Endothelial cell of umbilical vein (primary cell): ENCODE data around the gene CNOT1. TPM values are rescaled to one million over a fixed set of nuclear protein-coding genes. Genes with fewer than 3 reads are reported as not detected.

Source experiments
- BruUV-seq: library from RNA; stranded (reverse); fragments of 400-500 nt; replicated peaks from 2 replicates; lab custom pipeline; 2021; lab: Mats Ljungman, UMichigan
- CTCF ChIA-PET: fragments of 300-600, 350-600 bp; sonication (Branson Sonifier 250); formaldehyde crosslinking; loops from one replicate; lab custom pipeline; 2021; ENCODE audit warnings: antibody characterized with exemption, inconsistent platforms; lab: Charles Lee
- POLR2A ChIA-PET: fragments of 300-600, 350-600 bp; sonication (Branson Sonifier 250); formaldehyde crosslinking; loops from one replicate; lab custom pipeline; 2021; ENCODE audit warnings: antibody characterized with exemption, inconsistent platforms; lab: Charles Lee
- DNase-seq: peaks from one replicate; pipeline ENCODE4 v3.0.0-alpha.2; 2011; ENCODE audit warnings: low read depth, low spot score
- FAIRE-seq: peaks from 2 replicates; lab custom pipeline; 2011; peaks lifted over from hg19 to GRCh38; lab: Jason Lieb, UNC
- H2AFZ ChIP-seq: 2 replicates; pipeline ENCODE4 v1.6.0; 2012; ENCODE audit warnings: low read depth, low read length, control low read depth, inconsistent platforms
- H3K27ac ChIP-seq: 2 replicates; pipeline ENCODE4 v1.5.1; 2011; ENCODE audit warnings: low read depth, mild to moderate bottlenecking, control low read depth, low read length, moderate library complexity; ENCODE audit not compliant: insufficient read depth
- H3K27me3 ChIP-seq, 2 experiments: 2 replicates each; pipeline versions ENCODE4 v1.6.0 to v1.6.1; 2011; ENCODE audit warnings: low read length in 2 of 2, mixed read lengths in 1 of 2; ENCODE audit not compliant: control insufficient read depth in 2 of 2, insufficient read depth in 2 of 2
- H3K36me3 ChIP-seq, 2 experiments: 2 replicates in 1 of 2; 3 replicates in 1 of 2; pipeline ENCODE4 v1.5.1; 2011; ENCODE audit warnings: low read length in 2 of 2, mild to moderate bottlenecking in 1 of 2, moderate library complexity in 1 of 2; ENCODE audit not compliant: control insufficient read depth in 2 of 2, insufficient read depth in 2 of 2; ENCODE audit errors: extremely low read depth in 1 of 2
- H3K4me1 ChIP-seq: 3 replicates; pipeline ENCODE4 v1.5.1; 2011; ENCODE audit warnings: mild to moderate bottlenecking, low read length; ENCODE audit not compliant: control insufficient read depth, insufficient read depth; ENCODE audit errors: extremely low read depth
- H3K4me2 ChIP-seq: 2 replicates; pipeline ENCODE4 v1.6.1; 2011; ENCODE audit warnings: low read length, control low read depth, mixed read lengths; ENCODE audit not compliant: insufficient read depth
- H3K4me3 ChIP-seq, 3 experiments: fragments of 200-600 bp in 1 of 3; sonication (generic), shearing (Covaris generic) in 1 of 3; replicated peaks in 1 of 3; 2 replicates each; pipeline ENCODE4 v1.5.1; 2011 to 2016; ENCODE audit warnings: control low read depth in 3 of 3, low read length in 3 of 3, mild to moderate bottlenecking in 2 of 3, inconsistent platforms in 1 of 3, low read depth in 1 of 3, moderate library complexity in 1 of 3; ENCODE audit not compliant: insufficient read depth in 1 of 3
- H3K79me2 ChIP-seq: 2 replicates; pipeline ENCODE4 v1.6.0; 2012; ENCODE audit warnings: low read length, inconsistent platforms; ENCODE audit not compliant: control insufficient read depth, insufficient read depth
- H3K9ac ChIP-seq: replicated peaks from 2 replicates; pipeline ENCODE3; 2011; ENCODE audit warnings: low read length, control low read depth; ENCODE audit not compliant: insufficient read depth; ENCODE audit errors: extremely low read depth
- H3K9me1 ChIP-seq: replicated peaks from 3 replicates; pipeline ENCODE4 v1.6.0; 2011; ENCODE audit warnings: mild to moderate bottlenecking, low read length; ENCODE audit not compliant: control insufficient read depth, insufficient read depth; ENCODE audit errors: extremely low read depth
- H3K9me3 ChIP-seq: replicated peaks from 2 replicates; pipeline ENCODE4 v1.5.1; 2012; ENCODE audit warnings: low read length, inconsistent platforms; ENCODE audit not compliant: control insufficient read depth, insufficient read depth
- H4K20me1 ChIP-seq: replicated peaks from 2 replicates; pipeline ENCODE3; 2011; ENCODE audit warnings: mild to moderate bottlenecking, low read length; ENCODE audit not compliant: control insufficient read depth, insufficient read depth; ENCODE audit errors: extremely low read depth
- CTCF ChIP-seq, 2 donors: IDR thresholded peaks; 1 replicate in 1 of 2; 2 replicates in 1 of 2; pipeline ENCODE4 v1.5.1; 2011; ENCODE audit warnings: low read length in 2 of 2, mild to moderate bottlenecking in 2 of 2, moderate library complexity in 2 of 2, control low read depth in 1 of 2, inconsistent platforms in 1 of 2, low read depth in 1 of 2; ENCODE audit not compliant: insufficient read depth in 1 of 2; ENCODE audit errors: extremely low read depth in 1 of 2
- EZH2 ChIP-seq: IDR thresholded peaks from 2 replicates; pipeline ENCODE4 v1.6.1; 2012; ENCODE audit warnings: borderline replicate concordance, low read depth, mild to moderate bottlenecking, moderate library complexity, low read length, inconsistent platforms; ENCODE audit not compliant: severe bottlenecking
- FOS ChIP-seq: IDR thresholded peaks from 2 replicates; pipeline ENCODE4 v1.6.1; 2011; ENCODE audit warnings: mild to moderate bottlenecking, low read length, moderate library complexity, borderline replicate concordance; ENCODE audit not compliant: insufficient read depth
- GATA2 ChIP-seq: IDR thresholded peaks from 2 replicates; pipeline ENCODE4 v1.7.0; 2011; ENCODE audit warnings: low read depth, mild to moderate bottlenecking, moderate library complexity, mixed read lengths, low read length; ENCODE audit not compliant: insufficient read length, insufficient read depth
- JUN ChIP-seq: IDR thresholded peaks from 2 replicates; pipeline ENCODE4 v1.6.1; 2011; ENCODE audit warnings: borderline replicate concordance, low read depth; ENCODE audit not compliant: insufficient read length, insufficient read depth
- MAX ChIP-seq: IDR thresholded peaks from 2 replicates; pipeline ENCODE4 v1.6.1; 2011; ENCODE audit not compliant: insufficient read depth, insufficient read length
- MYC ChIP-seq: IDR thresholded peaks from one replicate; pipeline ENCODE4 v1.6.1; 2011; ENCODE audit warnings: mild to moderate bottlenecking, low read depth, low read length
- POLR2A ChIP-seq: IDR thresholded peaks from 2 replicates; pipeline ENCODE4 v1.6.1; 2012; ENCODE audit warnings: low read depth, mild to moderate bottlenecking, control low read depth, low read length
- POLR2AphosphoS5 ChIP-seq: IDR thresholded peaks from 2 replicates; pipeline ENCODE4 v1.6.1; 2012; ENCODE audit warnings: low read depth, mild to moderate bottlenecking, control low read depth, low read length, moderate library complexity; ENCODE audit not compliant: insufficient read depth
- dilution Hi-C: fragments of 300-500 bp; cut with MboI; formaldehyde crosslinking; loops from one replicate; pipeline ENCODE4 v1.15.0; 2019; ENCODE audit warnings: low sequenced_read_pairs; ENCODE audit not compliant: extremely low pct_ligation_motif_present
- intact Hi-C: fragments of 100-400 bp; cut with micrococcal nuclease; formaldehyde crosslinking; loops from one replicate; pipeline ENCODE4 v1.10.0; 2022
- polyA plus RNA-seq, 4 experiments: library from polyadenylated mRNA; depleted of rRNA in 3 of 4; stranded (reverse) in 3 of 4; unstranded in 1 of 4; fragments of >200 nt; gene quantifications; 2 replicates each; pipeline versions ENCODE4 v1.2.1 to v1.2.3, GENCODE V29; 2011 to 2012; ENCODE audit warnings: missing spikeins in 1 of 4
- total RNA-seq: library from RNA; stranded (reverse); gene quantifications from 2 replicates; pipeline ENCODE4 v1.2.3, GENCODE V29; 2021

Gene CNOT1
- total and polyA plus RNA-seq, 2 donors (not counting 3 experiments of a cell fraction or from before 2014, with no cell fraction given): 142 to 151 TPM

- Histone ChIP-seq H3K9ac (no peak overlapping the region), H3K36me3 (peaks cover 37 to 52% of the 10 kb centered on the region in 2 experiments), H4K20me1 (no peaks in the 10 kb centered on the region)
Measured at GRCh38 chr16:58533751-58534470, 95.7 kb downstream of the CNOT1 start.

GRCh38 chr16:58532414-58532813 is 97.2 kb downstream of the CNOT1 start:
- Histone ChIP-seq H3K9ac (no peak overlapping the region), H3K27ac (no peak overlapping the region), H3K4me3 (no peak overlapping the region), H3K36me3 (peaks cover 32 to 38% of the 10 kb centered on the region in 2 experiments), H3K27me3 (no peaks in the 10 kb centered on the region), H3K79me2 (no peaks in the 10 kb centered on the region), H3K9me3 (no peaks in the 10 kb centered on the region), H3K4me2 (no peak overlapping the region), H3K4me1 (no peaks in the 10 kb centered on the region), H2AFZ (no peak overlapping the region), H4K20me1 (no peaks in the 10 kb centered on the region), H3K9me1 (no peaks in the 10 kb centered on the region)
- POLR2A ChIA-PET: no interaction called here
- BruUV-seq: no TSS peak
- dilution Hi-C loops (no loop called here), intact Hi-C loops (no loop called here)
- TF ChIP-seq CTCF (IDR thresholded peaks at IDR 0.05; ENCODE audit: extremely low read depth in 1 of 2, insufficient read depth in 1 of 2, low read depth in 1 of 2, low read length in 2 of 2) (no peak), JUN (no peak), MYC (no peak), GATA2 (no peak), FOS (no peak), POLR2A (no peak), MAX (no peak), POLR2AphosphoS5 (no peak), EZH2 (no peak)
- DNase-seq (no peak), FAIRE-seq (no peak)
- CTCF ChIA-PET: interaction anchor here (1.1 kb wide), 1 partner anchor 23 kb away, joined by 3 read pairs; no protein-coding TSS in a partner anchor

More at GRCh38 chr16:58533751-58534470, 95.7 kb downstream of the CNOT1 start:
- dilution Hi-C loops: no loop called here
- CTCF ChIA-PET: interaction anchor here (1.1 kb wide), 1 partner anchor 22 kb away, joined by 3 read pairs; no protein-coding TSS in a partner anchor
- FAIRE-seq (no peak), DNase-seq (no peak)
- BruUV-seq: no TSS peak
- POLR2A ChIA-PET: no interaction called here
- Histone ChIP-seq H3K4me1 (no peaks in the 10 kb centered on the region), H3K9me3 (no peaks in the 10 kb centered on the region), H2AFZ (no peak overlapping the region), H3K27ac (no peak overlapping the region), H3K4me2 (no peak overlapping the region), H3K9me1 (no peaks in the 10 kb centered on the region), H3K79me2 (no peaks in the 10 kb centered on the region), H3K4me3 (no peak overlapping the region), H3K27me3 (no peaks in the 10 kb centered on the region)
- TF ChIP-seq JUN: no peak
- no peak for TF ChIP-seq FOS
- TF ChIP-seq GATA2: no peak
- no peak for TF ChIP-seq MAX
- intact Hi-C loops: no loop called here
